ENCODE measurements around the gene STEAP2. TPM values are rescaled to one million over a fixed set of nuclear protein-coding genes. Genes with fewer than 3 reads are reported as not detected.

The STEAP2 gene
- total RNA-seq, 1 experiment from 2014 or later = 13.4 TPM

GRCh38 chr7:90266808-90267207 is 55.3 kb downstream of the STEAP2 start (continued):
- TF ChIP-seq FOSL1 (IDR thresholded peaks at IDR 0.05; ENCODE audit: low read depth) (no peak), POLR2A (IDR thresholded peaks at IDR 0.05; ENCODE audit: borderline replicate concordance, extremely low read depth, insufficient read depth, insufficient read length) (no peak), EZH2phosphoT487 (IDR thresholded peaks at IDR 0.05; ENCODE audit: borderline replicate concordance) (no peak), ELF1 (IDR thresholded peaks at IDR 0.05; ENCODE audit: borderline replicate concordance, low read depth) (no peak), REST (IDR thresholded peaks at IDR 0.05; ENCODE audit: low read depth) (no peak), SRF (IDR thresholded peaks at IDR 0.05; ENCODE audit: low read depth) (no peak), CBX3 (IDR thresholded peaks at IDR 0.05; ENCODE audit: low read depth) (no peak)

GRCh38 chr7:90267263-90267858 is 55.8 kb downstream of the STEAP2 start:
- no peaks in the 10 kb centered on the region for H3K27me3 ChIP-seq (ENCODE audit: insufficient read depth, low read length)
- POLR2A ChIA-PET = no interaction called here
- no peaks in the 10 kb centered on the region for H3K9me3 ChIP-seq (ENCODE audit: control insufficient read depth in 1 of 2, insufficient read depth in 1 of 2, low read depth in 1 of 2, low read length in 2 of 2)
- H2AFZ ChIP-seq (ENCODE audit: low read depth, low read length, poor library complexity, severe bottlenecking) = no peak overlapping the region
- BruUV-seq (replicated peaks) = no TSS peak
- no peaks in the 10 kb centered on the region for H4K20me1 ChIP-seq (ENCODE audit: insufficient read depth)
- H3K9ac ChIP-seq (ENCODE audit: low read length) = no peak overlapping the region
- CTCF ChIA-PET = interaction anchor here (1.1 to 1.2 kb wide), 2 partner anchors 16 to 160 kb away, joined by 3 read pairs; no protein-coding TSS in a partner anchor
- no peak overlapping the region for H3K4me3 ChIP-seq (replicated peaks in 1 of 2; ENCODE audit: low read depth in 1 of 2, low read length in 2 of 2)
- H3K4me1 ChIP-seq (ENCODE audit: control insufficient read depth in 1 of 2, insufficient read depth in 2 of 2, low read length in 2 of 2) = no peaks in the 10 kb centered on the region
- no peak for DNase-seq (ENCODE audit: low read depth, low spot score)
- no peak for TF ChIP-seq CTCF (IDR thresholded peaks at IDR 0.05 in 2 of 3, conservative IDR thresholded peaks at IDR 0.05 in 1 of 3; ENCODE audit: borderline replicate concordance in 1 of 3, insufficient read depth in 1 of 3, low read depth in 2 of 3, low read length in 2 of 3)
- TF ChIP-seq ZFX (IDR thresholded peaks at IDR 0.05) = no peak
- no peak for TF ChIP-seq REST (IDR thresholded peaks at IDR 0.05; ENCODE audit: low read depth)
- no peak for TF ChIP-seq CEBPB (IDR thresholded peaks at IDR 0.05; ENCODE audit: low read depth)
- TF ChIP-seq EZH2 (IDR thresholded peaks at IDR 0.05) = no peak
- TF ChIP-seq FOSL1 (IDR thresholded peaks at IDR 0.05; ENCODE audit: low read depth) = no peak
- TF ChIP-seq TCF7L2 (IDR thresholded peaks at IDR 0.05; ENCODE audit: borderline replicate concordance, extremely low read depth, insufficient read depth, insufficient read length) = no peak
- TF ChIP-seq POLR2AphosphoS5 (IDR thresholded peaks at IDR 0.05; ENCODE audit: low read depth, low read length) = no peak
- TF ChIP-seq MAX (IDR thresholded peaks at IDR 0.05) = no peak
- no peak for TF ChIP-seq YY1 (IDR thresholded peaks at IDR 0.05; ENCODE audit: extremely low read depth, insufficient replicate concordance, low read depth, low read length)
- no peak for TF ChIP-seq SIN3A (IDR thresholded peaks at IDR 0.05; ENCODE audit: low read depth)
- no peaks in the 10 kb centered on the region for H3K79me2 ChIP-seq (ENCODE audit: insufficient read depth, low read length)
- H3K27ac ChIP-seq (ENCODE audit: low read depth, low read length) = no peak overlapping the region
- no peaks in the 10 kb centered on the region for H3K9me2 ChIP-seq (ENCODE audit: insufficient read depth)
- intact Hi-C loops (cut with micrococcal nuclease) = loop anchor here (5.0 kb wide), 1 partner anchor 160 kb away; no protein-coding TSS in a partner anchor
- H3K36me3 ChIP-seq (ENCODE audit: control insufficient read depth in 1 of 2, insufficient read depth in 2 of 2, low read length in 2 of 2) = no peaks in the 10 kb centered on the region
- ATAC-seq = no peak
- H3K4me2 ChIP-seq (ENCODE audit: low read length) = no peak overlapping the region
- RAD21 ChIA-PET (ENCODE audit: low non-redundant PET in 1 of 2, low total read pairs in 2 of 2, uncharacterized antibody in 2 of 2, unreplicated experiment in 2 of 2) = no interaction called here

Data from HCT116 (cell line).